ENCODE data around the gene RTL1.

Gene RTL1

DNA sequence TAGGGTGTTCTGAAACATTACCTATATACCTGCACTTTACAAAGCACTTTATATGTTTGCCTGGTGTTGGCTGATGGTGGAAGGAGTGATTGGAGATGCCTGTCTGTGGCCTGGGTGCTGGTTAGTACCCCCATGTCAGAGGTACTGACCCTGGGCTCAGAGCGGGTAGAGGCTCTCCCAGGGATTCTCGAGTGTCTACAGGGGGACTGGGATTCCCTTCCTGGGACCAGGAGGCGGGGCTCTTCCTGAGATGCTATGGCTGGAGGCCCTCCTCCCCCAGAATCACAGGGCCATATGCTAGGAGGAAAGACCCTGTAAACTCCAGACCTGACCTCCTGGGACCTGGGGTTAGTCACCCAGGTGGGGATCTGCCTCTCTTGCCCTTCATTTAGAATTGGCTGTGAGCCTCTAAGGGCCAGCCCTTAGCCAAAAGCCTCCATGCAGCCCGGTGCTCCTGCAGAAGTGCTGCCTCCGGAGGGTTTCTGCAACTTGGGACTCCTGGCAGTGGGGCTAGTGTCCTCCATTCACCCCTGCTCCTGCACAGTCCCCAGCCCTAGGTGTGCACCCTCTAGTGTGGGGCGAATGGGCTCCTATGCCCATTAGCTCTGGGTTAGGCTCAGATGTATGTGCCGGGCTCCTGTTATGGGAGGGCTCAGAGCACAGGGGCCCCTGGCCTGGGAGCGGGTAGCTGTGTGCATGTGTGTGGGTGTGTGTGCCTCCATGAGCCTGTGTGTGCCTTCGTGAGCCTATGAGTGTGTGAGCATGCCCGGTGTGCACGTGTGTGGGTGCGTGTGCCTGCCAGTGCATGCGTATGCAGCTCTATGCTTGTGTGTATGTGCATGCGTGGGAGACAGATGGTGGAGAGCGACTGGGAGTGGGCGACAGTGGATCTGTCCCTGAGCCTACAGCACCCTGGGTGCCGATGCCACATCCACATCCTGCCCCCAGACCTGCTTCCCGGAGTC lies 36.6 kb downstream of the RTL1 start:
- DNase-seq (ENCODE audit: extremely low read depth in 1 of 2, low read depth in 1 of 2), result no peak

DNA sequence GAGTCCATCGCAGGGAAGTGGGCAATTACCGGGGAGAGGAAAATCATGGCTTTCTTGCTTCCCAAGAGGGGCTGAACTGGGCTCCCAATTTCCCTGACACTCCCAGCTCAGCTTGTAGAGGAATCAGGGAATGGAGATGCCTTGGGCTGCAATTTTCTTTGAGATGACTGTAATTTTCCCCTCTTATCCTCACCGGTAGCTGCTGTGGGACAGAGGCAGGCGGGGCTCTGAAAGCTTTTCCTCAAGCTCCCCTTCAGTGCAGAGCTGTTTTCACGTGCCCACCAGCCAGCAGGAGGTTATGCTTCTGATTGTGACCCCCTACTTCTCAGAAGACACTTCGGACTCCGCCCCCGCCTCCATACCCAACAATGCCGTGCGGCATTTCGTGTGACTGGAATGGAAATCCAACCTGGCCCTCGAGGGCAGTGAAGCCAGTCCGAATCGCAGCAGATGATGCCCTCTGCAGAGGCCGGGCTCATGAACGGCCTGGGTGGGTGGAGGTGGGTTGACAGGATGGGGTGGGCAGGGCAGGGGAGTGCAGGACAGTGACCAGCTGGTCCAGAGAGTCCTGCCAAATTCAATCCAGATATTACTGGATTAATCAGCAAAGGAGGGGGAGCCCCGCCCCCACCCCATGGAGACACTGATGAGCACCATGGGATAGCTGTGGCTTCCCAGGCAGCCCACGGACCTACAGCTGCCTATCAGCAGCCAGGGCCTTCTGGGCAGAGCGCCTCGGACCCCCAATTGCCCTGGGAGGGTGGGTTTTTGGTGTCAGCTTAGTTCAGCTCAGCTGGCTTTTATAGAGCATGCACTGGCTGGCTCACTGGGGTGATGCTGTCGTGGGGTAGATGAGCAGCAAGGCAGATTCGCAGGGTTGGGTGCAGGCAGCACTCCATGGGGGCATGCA lies 37.6 kb downstream of the RTL1 start:
- no peak for DNase-seq (ENCODE audit: extremely low read depth in 1 of 2, low read depth in 1 of 2)

DNA sequence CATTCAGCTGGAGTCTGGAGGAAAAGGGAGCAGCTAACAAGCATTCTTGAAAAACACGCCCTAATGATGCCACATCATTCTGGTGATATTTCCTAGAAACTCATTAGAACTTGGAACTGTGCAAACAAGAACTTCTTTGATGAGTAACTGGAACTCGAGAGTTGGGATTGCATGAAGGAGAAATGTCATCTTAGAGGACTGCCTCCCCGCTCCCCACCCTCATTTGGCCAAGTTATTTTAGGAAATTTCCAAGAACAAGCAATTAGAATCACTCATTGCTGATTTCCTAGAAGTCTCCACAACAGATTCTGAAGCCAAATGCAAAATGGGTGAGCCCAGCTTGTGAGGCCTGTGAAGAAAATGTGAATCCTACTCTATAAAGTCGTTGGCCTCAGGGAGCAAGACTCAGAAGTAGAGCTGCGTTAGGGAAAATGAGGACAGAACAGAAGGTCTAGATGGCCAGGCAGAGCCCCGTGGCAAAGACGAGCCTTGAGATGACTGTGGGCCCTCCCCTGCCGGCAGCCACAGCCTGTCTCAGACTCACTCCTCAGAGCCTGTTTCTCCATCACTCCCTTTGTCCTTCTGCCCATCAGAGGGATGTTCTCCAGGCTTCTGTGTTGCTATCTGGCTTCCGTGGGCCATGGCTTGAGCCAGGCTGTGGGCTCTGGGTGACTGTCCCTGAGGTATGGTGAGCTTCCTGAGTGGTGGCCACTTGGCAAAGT lies 38.4 kb downstream of the RTL1 start:
- DNase-seq (ENCODE audit: extremely low read depth in 1 of 2, low read depth in 1 of 2), result no peak

DNA sequence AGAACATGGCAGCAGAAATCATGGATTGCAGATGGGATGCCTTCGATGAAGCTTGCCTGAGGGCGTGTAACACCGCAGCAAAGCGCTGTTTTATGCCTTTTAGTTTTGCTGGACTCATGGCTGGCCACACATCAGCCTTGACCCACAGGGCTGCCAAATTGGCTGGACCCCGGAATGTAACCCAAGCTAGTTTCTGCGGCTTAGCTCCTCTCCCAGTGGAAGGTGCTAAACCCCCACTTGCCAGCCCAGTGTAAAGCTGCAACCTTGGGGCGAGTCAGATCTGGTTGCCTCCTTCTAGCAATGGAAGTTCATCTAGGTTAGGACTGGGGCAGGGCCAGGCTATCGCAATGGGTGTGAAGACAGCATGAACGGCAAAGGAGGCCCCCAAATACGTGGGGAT lies 39.3 kb downstream of the RTL1 start:
- no peak for DNase-seq (ENCODE audit: extremely low read depth in 1 of 2, low read depth in 1 of 2)

DNA sequence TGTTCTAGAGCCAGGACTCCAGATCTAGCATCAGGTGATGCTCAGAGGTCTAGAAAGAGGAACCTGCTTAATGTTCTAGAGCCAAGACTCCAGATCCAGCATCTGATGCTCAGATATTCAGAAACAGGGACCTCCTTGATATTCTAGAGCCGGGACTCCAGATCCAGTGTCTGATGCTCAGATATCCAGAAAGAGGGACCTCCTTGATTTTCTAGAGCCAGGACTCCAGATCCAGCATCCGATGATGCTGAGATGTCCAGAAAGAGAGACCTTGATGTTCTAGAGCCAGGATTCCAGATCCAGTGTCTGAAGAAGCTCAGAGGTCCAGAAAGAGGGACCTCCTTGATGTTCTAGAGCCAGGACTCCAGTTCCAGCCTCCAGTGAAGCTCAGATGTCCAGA lies 40.7 kb downstream of the RTL1 start:
- no peak for DNase-seq (ENCODE audit: extremely low read depth in 1 of 2, low read depth in 1 of 2)

DNA sequence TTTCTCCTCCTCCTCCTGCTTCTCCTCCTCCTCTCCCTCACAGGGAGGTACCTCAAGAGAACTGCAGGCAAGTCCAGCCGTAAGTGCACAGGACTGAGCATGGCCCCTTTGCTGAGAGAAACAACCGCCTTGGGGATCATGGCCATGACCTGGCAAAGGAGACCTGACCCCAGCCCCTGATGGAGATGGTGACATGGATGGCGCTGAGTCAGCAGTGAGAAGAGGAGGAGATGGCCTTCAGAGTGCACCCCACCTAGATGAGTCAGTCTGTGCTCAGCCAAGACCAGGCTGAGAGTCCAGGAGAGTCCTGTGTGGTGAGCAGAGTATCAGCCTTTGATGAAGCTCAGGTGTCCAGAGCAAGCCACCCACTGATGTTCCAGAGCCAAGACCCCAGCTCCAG lies 41.2 kb downstream of the RTL1 start:
- no peak for DNase-seq (ENCODE audit: extremely low read depth in 1 of 2, low read depth in 1 of 2)

DNA sequence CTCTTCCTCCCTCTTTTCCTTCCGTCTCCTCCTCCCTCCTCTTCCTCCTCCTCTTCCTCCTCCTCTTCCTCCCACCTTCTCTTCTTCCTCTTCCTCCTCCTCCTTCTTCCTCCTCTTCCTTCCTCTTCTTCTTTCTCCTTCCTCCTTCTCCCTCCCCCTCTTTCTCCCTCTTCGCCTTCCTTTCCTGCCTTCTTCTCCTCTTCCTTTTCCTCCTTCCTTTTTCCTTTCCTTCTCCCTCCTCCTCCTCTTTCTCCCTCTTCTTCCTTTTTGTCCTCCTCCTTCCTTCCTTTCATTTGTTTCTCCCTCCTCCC lies 41.6 kb downstream of the RTL1 start:
- DNase-seq (ENCODE audit: extremely low read depth in 1 of 2, low read depth in 1 of 2), result no peak

DNA sequence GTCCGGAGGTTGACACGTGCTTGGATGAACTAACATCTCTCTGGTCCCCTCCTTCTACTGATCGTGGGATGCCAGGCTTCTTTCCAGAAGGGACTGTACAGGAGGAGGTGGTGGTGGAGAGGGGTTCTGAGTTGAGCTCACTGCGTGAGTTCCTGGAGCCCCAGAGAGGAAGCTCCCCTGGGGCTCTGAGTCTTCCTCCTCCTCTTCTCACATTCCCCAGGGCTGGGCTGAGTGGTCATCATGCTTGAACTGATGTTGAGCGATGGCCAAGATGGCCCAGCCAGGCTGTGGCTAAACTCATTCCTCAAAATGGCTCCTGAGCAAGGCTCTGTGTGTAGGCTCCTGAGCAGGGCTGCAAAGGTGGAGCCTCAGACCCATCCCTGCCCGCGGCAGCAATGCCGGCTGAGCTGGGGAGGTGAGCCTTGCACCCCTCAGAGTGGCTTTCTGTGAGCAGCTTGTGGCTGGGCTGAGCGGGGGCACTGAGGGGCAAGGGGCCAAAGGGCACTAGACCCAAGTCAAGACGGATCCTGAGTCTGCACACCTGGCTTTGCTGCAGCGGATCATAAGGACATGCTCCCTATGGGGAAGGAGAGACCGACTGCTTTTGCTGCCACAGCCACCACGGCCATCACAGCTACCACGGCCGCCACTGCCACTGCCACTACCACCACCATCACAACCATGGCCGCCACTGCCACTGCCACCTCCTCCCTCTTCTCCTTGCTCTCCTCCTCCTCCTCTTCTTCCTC lies 42.2 kb downstream of the RTL1 start:
- DNase-seq (ENCODE audit: extremely low read depth in 1 of 2, low read depth in 1 of 2), result no peak

DNA sequence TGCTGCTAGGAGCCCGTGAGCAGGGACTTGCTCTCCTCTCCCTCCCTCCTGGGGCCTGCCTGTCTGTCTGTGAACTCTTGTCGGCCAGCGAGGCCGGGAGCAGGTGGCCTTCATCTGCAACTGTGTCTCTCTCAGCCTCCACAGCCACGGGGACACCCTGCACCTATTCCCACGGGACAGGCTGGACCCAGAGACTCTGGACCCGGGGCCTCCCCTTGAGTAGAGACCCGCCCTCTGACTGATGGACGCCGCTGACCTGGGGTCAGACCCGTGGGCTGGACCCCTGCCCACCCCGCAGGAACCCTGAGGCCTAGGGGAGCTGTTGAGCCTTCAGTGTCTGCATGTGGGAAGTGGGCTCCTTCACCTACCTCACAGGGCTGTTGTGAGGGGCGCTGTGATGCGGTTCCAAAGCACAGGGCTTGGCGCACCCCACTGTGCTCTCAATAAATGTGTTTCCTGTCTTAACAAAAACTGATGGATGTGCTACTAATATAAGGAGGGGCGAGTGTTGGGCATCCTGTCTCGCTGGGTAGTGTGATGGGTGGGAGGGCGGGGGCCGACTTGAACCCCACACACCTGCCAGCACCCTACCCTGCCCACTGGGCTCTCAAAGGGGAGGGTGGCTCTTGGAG lies 42.9 kb downstream of the RTL1 start:
- DNase-seq (ENCODE audit: extremely low read depth in 1 of 2, low read depth in 1 of 2), result no peak

DNA sequence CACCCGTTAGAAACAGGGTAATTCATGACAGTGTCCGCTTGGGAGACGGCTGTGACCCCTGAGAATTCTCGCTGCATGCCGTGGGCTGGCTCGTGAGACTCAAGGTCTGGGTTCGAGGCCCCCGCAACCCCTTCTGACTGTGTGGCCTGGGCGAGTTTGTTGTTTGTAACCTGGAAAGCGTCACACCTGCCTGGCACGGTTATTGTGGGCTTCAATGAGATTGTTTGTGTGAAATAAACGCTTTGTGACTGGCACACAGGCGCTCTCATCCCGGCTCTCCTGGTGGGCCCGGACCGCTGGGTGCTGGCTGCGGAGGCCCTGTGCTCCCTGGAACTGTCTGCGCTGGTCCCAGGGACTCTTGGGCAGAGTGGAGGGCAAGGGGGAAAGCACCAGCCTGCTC lies 43.7 kb downstream of the RTL1 start:
- no peak for DNase-seq (ENCODE audit: extremely low read depth in 1 of 2, low read depth in 1 of 2)

DNA sequence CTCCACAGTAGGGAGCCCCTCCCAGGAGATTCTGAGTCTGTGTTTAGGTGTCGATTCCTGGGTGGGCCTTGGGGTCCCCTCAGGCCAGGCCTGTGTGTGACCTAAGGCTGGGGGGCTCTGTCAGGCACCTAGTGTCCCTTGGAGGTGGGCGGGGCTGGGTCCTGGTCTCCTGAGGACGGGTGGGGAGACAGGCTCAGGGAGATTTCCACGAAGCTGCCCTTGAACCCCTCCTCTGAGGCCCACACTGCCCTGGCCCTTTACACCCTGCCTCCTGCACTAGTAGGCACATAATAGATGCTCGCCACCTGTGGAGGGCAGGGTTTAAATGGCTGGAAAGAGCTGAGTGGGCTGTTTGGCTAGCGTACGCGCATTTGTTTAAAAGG lies 44.7 kb downstream of the RTL1 start:
- no peak for DNase-seq (ENCODE audit: extremely low read depth in 1 of 2, low read depth in 1 of 2)

DNA sequence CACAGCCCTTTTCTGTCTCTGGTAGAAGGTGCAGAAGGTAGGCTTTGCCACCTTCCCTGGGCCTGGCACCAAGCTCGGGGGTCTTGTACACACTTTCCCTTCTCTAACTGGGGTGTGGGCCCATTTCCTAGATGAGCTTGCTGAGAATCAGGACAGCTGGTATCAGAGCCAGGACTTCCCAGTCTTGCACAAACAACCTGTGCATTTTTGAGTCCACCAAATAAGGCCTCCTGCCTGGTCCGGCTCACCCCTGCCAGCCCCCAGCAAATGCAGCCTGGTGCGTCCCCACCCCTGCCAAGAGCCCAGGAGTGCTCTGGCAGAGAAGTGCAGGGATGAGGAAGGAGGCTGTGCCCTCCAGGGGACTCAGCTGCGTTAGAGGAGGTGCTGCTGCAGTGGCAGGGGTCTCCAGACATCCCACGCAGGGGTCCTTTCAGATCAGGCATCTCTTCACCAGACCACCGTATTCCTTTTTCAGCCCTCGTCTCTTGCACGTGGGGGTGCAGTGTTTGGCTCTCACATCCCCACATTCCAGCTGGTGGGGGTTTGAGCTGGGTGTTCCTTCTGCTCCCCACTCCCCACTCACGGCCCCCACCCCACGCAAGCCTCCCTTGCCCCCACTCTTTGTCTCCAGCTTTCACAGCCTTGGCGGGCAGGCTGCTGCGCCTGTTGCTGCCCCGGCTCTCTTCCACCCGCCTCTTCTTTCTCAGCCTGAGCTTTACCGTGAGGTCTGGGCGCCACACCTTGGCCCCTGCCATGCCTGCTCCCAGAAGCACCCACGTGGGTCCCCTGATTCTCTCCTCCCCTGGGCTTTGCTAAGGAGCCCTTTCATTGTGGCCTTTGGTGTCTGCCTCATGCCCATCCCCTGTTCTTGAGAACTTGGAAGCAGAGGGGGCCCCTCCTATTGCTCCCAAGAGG lies 45.3 kb downstream of the RTL1 start:
- DNase-seq (ENCODE audit: extremely low read depth in 1 of 2, low read depth in 1 of 2), result no peak

DNA sequence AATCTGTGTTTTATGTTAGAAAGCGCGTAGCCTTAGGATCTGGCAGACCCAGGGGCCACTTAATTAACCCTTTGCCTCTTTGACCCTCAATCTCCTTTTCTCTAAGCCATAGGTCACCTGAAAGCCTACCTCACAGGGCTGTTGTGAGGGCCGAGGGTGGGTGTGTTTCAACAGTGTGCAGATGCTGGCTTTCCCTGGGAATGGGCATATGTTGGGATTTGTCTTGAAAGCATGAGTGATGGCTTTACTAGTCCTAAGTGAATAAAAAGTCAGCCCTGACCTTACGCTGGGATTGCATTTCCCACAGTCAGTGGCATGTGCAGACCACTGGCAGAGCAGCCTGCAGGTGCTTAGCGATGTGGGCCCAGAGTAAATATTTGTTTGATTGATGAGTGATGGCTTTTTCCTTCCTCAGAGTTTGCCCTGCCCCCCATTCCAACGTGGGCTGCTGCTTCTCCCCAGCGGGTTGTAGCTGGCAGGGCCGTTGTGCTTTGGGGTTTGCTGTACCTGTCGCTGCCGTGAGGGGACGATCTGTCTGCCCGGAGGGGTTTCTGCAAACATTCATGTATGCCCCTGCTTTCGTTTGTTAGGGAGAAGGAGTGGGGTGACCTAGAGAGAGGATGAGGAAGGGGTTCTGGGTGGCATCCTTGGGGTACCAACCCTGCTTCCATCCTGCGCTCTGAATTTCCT lies 46.1 kb downstream of the RTL1 start:
- no peak for DNase-seq (ENCODE audit: extremely low read depth in 1 of 2, low read depth in 1 of 2)

DNA sequence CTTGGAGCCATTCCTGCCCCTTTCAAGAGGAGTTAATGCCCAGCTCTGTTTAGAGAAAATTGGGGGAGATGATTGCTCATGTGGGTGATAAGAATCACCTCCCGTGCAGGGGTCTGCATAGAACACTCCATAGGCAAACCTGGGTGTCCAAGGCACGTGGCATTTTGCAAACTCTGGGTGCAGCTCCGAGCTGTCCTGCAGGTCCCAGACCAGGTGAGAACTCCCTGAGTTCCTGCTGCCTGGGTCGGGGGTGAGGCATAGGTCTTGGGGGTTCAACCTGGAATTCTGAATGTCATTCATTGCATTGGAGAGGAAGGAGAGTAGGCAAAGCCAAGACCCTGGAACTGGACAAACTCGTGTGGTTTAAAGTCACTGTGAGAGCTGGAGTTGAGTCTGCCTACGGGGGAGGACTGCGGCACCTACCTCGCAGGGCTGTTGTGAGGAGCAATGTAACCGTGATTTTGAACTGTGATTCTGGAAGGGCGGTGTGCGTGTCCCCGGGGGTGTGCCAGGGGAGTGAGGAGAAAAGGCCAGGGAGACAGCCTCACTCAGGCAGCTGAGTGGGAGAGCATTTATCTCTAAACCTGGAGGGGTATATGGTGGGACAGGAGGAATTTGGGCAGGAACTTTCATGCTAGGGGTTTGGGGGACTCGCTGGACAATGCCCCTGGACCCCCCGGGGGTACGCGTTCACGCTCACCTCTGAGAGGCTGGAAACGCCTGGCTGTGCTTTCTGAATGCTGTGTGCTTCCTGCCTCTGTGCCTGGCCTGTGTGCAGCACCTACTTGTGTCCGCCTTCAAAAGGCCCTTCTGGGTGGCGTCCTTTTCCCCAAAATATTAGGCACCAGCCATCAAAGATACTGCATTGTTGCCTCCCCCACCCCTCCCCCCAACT lies 47.2 kb downstream of the RTL1 start:
- no peak for DNase-seq (ENCODE audit: extremely low read depth in 1 of 2, low read depth in 1 of 2)

DNA sequence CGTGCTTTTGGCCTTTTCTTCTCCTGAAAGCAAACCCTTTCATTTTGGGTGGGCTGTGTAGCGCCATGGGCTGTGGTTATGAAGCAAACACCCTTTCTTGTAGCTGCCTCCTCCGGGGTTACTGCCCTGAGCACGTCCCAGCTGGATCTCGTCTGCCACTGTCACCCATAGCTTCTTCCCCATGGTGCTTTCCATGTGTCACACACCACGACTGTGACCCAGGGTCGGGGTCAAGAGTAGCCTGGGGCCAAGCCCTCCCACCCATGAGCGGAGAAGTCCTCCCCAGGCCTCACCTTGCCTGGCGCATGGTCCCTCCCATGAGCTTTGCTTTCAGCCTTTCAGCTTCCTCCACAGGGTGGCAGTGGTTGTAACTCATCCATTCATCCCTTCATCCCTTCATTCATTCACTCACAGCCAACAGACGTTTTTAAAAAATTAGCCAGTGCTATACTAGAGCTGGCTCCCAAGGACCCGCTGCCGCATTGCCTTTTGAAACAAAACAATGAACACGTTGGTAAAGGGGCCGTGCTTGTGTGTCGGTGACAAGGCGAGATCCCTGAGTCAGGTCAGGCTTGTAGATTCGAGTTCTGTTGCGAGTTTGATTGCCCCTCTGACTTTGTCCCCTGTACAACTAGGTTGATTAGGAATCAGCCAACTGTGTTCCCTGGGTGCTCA lies 48.1 kb downstream of the RTL1 start:
- DNase-seq (ENCODE audit: extremely low read depth in 1 of 2, low read depth in 1 of 2), result no peak

DNA sequence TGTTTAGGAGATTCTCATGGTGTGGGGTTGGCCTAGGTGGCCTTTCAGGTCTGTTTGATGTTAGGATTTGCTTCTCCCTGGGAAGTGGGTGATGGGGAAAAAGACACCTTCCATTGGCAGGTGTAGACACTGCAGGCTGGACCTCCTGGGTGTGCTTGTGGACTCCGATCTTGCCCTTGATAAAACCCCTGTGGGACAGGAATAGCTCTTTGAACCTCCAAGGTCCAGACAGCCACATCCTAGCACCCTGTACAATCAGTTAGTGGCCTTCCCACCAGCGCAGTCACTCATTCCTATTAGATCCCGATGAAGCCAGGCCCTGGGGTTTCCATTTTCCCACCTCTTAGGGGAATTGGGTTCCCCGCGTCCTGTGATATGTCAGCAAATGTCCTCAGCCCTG lies 49.1 kb downstream of the RTL1 start:
- no peak for DNase-seq (ENCODE audit: extremely low read depth in 1 of 2, low read depth in 1 of 2)
